ENCODE data around the gene CACNA2D3. TPM values are rescaled to one million over a fixed set of nuclear protein-coding genes. Genes with fewer than 3 reads are reported as not detected.

CACNA2D3 gene
- total and polyA plus RNA-seq, 4 donors: 0.06 to 0.37 (median 0.08) TPM; not detected in 1

DNA sequence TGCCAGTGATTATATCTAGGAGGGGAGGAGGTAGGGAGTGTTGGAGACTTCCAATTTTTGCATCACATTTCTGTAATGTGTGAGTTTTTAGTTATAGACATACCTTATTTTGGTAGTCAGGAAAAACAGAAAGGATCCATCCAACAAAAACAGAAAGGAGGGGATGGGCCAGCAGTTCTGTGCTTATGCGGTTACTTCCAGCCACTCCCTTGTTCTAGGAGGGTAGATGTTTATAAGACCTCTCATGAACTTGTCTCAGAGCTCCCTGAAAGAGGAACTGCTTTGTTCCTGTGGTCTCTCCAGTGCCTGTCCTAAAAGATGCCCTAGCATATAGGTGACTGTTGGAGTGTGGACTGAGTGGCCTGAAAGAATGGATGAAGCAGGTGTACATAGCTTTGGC lies 323.3 kb downstream of the CACNA2D3 start (continued):
- TF ChIP-seq ZBTB33 (IDR thresholded peaks at IDR 0.05) (no peak), FOXA2 (IDR thresholded peaks at IDR 0.05) (no peak), ATF3 (IDR thresholded peaks at IDR 0.05) (no peak), EGR1 (IDR thresholded peaks at IDR 0.05; ENCODE audit: low read depth in 2 of 2) (no peak), MAX (IDR thresholded peaks at IDR 0.05) (no peak)

GRCh38 chr3:54447427-54447826 lies 325.1 kb downstream of the CACNA2D3 start:
- 68% methylated on average over 2 of the region's 2 CpGs for WGBS
- TF ChIP-seq FOXA2 (IDR thresholded peaks at IDR 0.05) (no peak), SP1 (IDR thresholded peaks at IDR 0.05) (no peak), ATF3 (IDR thresholded peaks at IDR 0.05) (no peak), RAD21 (IDR thresholded peaks at IDR 0.05) (no peak), TAF1 (conservative IDR thresholded peaks at IDR 0.05) (no peak), EGR1 (IDR thresholded peaks at IDR 0.05; ENCODE audit: low read depth in 2 of 2) (no peak), JUND (IDR thresholded peaks at IDR 0.05) (no peak), YY1 (IDR thresholded peaks at IDR 0.05) (no peak), HNF4A (conservative IDR thresholded peaks at IDR 0.05) (no peak), MAX (IDR thresholded peaks at IDR 0.05) (no peak), HNF4G (IDR thresholded peaks at IDR 0.05) (no peak), CTCF (IDR thresholded peaks at IDR 0.05; ENCODE audit: low read depth, low read length, missing input control) (no peak), NR2F2 (IDR thresholded peaks at IDR 0.05) (no peak)
- TF ChIP-seq, protein P1, sequence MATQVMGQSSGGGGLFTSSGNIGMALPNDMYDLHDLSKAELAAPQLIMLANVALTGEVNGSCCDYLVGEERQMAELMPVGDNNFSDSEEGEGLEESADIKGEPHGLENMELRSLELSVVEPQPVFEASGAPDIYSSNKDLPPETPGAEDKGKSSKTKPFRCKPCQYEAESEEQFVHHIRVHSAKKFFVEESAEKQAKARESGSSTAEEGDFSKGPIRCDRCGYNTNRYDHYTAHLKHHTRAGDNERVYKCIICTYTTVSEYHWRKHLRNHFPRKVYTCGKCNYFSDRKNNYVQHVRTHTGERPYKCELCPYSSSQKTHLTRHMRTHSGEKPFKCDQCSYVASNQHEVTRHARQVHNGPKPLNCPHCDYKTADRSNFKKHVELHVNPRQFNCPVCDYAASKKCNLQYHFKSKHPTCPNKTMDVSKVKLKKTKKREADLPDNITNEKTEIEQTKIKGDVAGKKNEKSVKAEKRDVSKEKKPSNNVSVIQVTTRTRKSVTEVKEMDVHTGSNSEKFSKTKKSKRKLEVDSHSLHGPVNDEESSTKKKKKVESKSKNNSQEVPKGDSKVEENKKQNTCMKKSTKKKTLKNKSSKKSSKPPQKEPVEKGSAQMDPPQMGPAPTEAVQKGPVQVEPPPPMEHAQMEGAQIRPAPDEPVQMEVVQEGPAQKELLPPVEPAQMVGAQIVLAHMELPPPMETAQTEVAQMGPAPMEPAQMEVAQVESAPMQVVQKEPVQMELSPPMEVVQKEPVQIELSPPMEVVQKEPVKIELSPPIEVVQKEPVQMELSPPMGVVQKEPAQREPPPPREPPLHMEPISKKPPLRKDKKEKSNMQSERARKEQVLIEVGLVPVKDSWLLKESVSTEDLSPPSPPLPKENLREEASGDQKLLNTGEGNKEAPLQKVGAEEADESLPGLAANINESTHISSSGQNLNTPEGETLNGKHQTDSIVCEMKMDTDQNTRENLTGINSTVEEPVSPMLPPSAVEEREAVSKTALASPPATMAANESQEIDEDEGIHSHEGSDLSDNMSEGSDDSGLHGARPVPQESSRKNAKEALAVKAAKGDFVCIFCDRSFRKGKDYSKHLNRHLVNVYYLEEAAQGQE (IDR thresholded peaks at IDR 0.05): no peak
- no peak for DNase-seq (ENCODE audit: low spot score)
- H3K4me3 ChIP-seq (ENCODE audit: low read depth in 1 of 3, low read length in 3 of 3): no peak overlapping the region
- no peaks in the 10 kb centered on the region for H3K36me3 ChIP-seq (ENCODE audit: control insufficient read depth in 4 of 4, insufficient read depth in 3 of 4, low read depth in 1 of 4, low read length in 3 of 4)
- no peaks in the 10 kb centered on the region for H3K9me3 ChIP-seq (ENCODE audit: control insufficient read depth in 4 of 4, low read length in 3 of 4)
- no peaks in the 10 kb centered on the region for H3K4me1 ChIP-seq (ENCODE audit: control insufficient read depth in 4 of 4, insufficient read depth in 4 of 4, low read length in 3 of 4)
- no peak overlapping the region for H3K9ac ChIP-seq (ENCODE audit: low read depth in 1 of 2, low read length in 2 of 2)
- no peak overlapping the region for H3K27ac ChIP-seq (ENCODE audit: low read depth in 1 of 2, low read length in 2 of 2)
- peaks cover 0 to 1% (median 0%) of the 10 kb centered on the region in 4 donors for H3K27me3 ChIP-seq (ENCODE audit: control insufficient read depth in 4 of 4, insufficient read depth in 4 of 4, low read length in 3 of 4)
